ENCODE data around the gene ATP4B.

The ATP4B gene

DNA sequence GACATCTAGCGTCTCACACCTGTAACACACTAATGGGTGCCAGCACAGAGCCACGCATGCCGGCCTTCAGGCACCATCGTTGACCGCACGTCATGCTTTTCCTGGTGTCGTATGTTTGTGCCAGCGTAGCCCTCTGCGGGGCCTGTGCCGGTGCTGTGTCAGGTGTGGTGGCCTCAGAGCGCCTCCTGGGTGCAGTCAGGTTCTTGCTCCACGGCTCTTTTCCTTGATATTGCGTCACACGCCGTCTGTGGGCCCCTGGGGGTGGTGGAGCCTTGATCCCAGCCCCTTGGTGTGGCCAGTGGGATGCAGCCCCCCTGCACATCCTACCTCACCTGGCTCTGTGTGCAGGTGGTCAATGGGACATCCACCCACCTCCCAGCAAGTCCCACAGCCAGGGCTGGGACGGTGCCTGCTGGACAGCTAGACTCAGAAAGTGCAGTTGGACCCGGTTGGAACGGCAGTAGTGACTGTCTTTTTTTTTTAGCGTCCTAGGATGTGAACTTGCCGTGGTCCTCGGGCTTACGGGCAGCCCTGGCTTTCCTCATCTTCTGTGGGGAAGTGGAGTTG is 48.9 kb downstream of the ATP4B start:
- TF ChIP-seq, protein P1, sequence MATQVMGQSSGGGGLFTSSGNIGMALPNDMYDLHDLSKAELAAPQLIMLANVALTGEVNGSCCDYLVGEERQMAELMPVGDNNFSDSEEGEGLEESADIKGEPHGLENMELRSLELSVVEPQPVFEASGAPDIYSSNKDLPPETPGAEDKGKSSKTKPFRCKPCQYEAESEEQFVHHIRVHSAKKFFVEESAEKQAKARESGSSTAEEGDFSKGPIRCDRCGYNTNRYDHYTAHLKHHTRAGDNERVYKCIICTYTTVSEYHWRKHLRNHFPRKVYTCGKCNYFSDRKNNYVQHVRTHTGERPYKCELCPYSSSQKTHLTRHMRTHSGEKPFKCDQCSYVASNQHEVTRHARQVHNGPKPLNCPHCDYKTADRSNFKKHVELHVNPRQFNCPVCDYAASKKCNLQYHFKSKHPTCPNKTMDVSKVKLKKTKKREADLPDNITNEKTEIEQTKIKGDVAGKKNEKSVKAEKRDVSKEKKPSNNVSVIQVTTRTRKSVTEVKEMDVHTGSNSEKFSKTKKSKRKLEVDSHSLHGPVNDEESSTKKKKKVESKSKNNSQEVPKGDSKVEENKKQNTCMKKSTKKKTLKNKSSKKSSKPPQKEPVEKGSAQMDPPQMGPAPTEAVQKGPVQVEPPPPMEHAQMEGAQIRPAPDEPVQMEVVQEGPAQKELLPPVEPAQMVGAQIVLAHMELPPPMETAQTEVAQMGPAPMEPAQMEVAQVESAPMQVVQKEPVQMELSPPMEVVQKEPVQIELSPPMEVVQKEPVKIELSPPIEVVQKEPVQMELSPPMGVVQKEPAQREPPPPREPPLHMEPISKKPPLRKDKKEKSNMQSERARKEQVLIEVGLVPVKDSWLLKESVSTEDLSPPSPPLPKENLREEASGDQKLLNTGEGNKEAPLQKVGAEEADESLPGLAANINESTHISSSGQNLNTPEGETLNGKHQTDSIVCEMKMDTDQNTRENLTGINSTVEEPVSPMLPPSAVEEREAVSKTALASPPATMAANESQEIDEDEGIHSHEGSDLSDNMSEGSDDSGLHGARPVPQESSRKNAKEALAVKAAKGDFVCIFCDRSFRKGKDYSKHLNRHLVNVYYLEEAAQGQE (IDR thresholded peaks at IDR 0.05; ENCODE audit: insufficient replicate concordance, low read depth) = no peak
- TF ChIP-seq, protein P2, sequence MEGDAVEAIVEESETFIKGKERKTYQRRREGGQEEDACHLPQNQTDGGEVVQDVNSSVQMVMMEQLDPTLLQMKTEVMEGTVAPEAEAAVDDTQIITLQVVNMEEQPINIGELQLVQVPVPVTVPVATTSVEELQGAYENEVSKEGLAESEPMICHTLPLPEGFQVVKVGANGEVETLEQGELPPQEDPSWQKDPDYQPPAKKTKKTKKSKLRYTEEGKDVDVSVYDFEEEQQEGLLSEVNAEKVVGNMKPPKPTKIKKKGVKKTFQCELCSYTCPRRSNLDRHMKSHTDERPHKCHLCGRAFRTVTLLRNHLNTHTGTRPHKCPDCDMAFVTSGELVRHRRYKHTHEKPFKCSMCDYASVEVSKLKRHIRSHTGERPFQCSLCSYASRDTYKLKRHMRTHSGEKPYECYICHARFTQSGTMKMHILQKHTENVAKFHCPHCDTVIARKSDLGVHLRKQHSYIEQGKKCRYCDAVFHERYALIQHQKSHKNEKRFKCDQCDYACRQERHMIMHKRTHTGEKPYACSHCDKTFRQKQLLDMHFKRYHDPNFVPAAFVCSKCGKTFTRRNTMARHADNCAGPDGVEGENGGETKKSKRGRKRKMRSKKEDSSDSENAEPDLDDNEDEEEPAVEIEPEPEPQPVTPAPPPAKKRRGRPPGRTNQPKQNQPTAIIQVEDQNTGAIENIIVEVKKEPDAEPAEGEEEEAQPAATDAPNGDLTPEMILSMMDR (IDR thresholded peaks at IDR 0.05; ENCODE audit: insufficient read depth, low read length) = no peak
- TF ChIP-seq GABPA (IDR thresholded peaks at IDR 0.05; ENCODE audit: low read depth) = no peak
- no peak; the same call in 1 of the 2 replicates for TF ChIP-seq POLR2AphosphoS5 (IDR thresholded peaks at IDR 0.05; ENCODE audit: low read depth)
- no peak for TF ChIP-seq SPI1 (IDR thresholded peaks at IDR 0.05; ENCODE audit: borderline replicate concordance, low read depth)
- no peak for DNase-seq (ENCODE audit: low read depth in 1 of 2, low spot score in 1 of 2)
- H3K27ac ChIP-seq (replicated peaks) = peak overlapping the region; percentile 70; the same call in 1 of the 2 replicates
- no peak overlapping the region for H3K4me3 ChIP-seq (replicated peaks; ENCODE audit: insufficient read depth, low read length)
- no peaks in the 10 kb centered on the region for H3K27me3 ChIP-seq (ENCODE audit: insufficient read depth, poor library complexity, severe bottlenecking)

DNA sequence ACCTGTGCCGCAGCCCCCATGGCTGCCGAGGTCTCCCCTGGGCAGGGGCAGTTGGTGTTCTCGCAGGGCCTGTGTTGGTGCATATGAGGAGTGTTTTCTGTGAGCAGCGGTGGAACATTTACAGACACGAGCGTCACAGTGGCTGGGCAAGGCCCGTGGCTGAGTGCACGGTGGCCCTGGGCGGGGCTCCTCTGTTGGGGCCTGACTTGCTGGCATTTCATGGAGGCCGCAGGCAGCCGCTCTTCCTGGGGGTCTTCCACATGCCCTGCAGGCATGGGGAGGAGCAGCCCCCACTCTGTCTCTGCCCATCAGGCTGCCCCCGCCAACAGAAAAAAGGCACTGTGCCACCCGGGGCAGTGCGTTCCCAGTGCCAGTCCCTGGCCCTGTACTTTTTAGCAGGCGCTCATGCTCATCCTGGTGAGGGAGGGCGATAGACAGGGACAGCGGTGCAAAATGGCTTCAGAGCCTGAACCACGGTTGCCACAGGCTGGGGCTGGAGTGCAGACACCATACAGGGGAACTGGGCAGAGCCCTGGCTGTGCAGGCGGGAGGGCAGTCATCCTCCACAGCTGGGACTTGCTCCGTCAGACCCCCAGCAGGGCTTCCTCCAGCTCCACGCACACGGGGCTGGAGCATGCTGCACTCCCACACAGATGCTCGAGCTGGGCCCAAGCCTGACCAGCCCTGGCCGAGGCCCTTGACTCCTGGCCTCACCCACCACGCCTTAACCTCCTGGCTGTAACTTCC is 49.9 kb downstream of the ATP4B start:
- H3K27ac ChIP-seq (replicated peaks) = peak overlapping the region; percentile 70
- no peak for DNase-seq (ENCODE audit: low read depth in 1 of 2, low spot score in 1 of 2)
- no peak overlapping the region for H3K4me3 ChIP-seq (replicated peaks; ENCODE audit: insufficient read depth, low read length)
- TF ChIP-seq POLR2AphosphoS5 (IDR thresholded peaks at IDR 0.05; ENCODE audit: low read depth) (0 out of 2 replicates have a peak, but pooled peaks have one; percentile 2), SPI1 (IDR thresholded peaks at IDR 0.05; ENCODE audit: borderline replicate concordance, low read depth) (no peak)
- H3K27me3 ChIP-seq (ENCODE audit: insufficient read depth, poor library complexity, severe bottlenecking) = no peaks in the 10 kb centered on the region

DNA sequence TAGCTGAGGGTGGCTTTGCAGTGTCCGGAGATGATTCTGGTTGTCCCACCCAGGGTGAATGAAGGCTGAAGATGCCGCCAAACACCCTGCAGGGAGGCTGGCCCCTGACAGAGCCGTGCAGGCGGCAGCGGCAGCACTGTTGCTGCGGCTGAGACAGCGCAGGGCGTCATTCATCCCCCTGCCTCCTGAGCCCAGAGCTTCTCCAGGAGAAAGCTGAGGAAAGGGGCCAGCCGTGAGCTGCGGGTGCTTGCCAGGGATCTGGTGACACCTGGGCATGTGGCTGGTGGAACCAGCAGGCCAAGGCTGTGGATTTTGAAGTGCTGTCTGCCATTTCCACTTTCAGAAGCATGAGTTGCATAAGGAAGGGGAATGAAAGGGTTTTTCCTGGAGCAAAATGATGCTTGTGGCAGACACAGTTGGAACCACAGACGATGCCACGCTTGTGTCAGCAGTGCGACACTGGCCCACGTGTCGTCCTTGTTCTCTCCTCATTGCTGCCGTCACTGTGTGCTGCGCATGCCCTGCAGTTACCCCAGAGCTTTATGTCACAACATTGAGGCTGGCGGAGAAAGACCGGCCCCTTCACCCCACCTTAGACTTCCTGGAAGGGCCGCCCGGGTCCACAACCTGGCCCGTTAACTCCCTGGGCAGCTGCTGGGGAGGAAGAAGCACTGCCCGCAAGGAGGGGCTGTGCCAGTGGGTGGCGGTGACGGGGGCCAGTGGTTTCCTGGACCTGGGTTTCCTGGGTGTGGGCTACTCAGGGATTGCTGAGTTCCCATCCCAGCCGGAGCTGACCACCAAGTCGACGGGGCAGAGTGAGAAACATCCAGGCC is 50.7 kb downstream of the ATP4B start:
- H3K4me3 ChIP-seq (replicated peaks; ENCODE audit: insufficient read depth, low read length) = no peak overlapping the region
- H3K27me3 ChIP-seq (ENCODE audit: insufficient read depth, poor library complexity, severe bottlenecking) = no peaks in the 10 kb centered on the region
- peak overlapping the region; percentile 70 for H3K27ac ChIP-seq (replicated peaks)
- peak; percentile 53; the same call in 1 of the 2 replicates for TF ChIP-seq POLR2AphosphoS5 (IDR thresholded peaks at IDR 0.05; ENCODE audit: low read depth)
- TF ChIP-seq GABPA (IDR thresholded peaks at IDR 0.05; ENCODE audit: low read depth) = no peak
- peak; percentile 17; the same call in 1 of the 2 replicates for TF ChIP-seq SPI1 (IDR thresholded peaks at IDR 0.05; ENCODE audit: borderline replicate concordance, low read depth)
- peak; percentile 53 to 96 for DNase-seq (ENCODE audit: low read depth in 1 of 2, low spot score in 1 of 2)

DNA sequence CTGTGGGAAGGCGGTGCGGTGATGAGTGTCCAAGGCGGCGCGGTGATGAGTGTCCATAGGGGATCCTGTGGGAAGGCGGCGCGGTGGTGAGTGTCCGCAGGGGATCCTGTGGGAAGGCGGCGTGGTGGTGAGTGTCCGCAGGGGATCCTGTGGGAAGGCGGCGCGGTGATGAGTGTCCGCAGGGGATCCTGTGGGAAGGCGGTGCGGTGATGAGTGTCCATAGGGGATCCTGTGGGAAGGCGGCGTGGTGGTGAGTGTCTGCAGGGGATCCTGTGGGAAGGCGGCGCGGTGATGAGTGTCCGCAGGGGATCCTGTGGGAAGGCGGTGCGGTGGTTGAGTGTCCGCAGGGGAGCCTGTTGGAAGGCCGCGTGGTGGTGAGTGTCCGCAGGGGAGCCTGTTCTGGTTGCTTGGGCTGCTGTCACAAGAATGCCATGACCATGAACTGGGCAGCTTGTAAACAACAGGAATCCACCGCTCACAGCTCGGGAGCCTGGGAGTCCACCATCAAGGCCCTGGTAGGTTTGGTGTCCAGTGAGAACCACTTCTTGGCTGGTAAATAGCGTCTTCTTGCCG is 52.0 kb downstream of the ATP4B start:
- TF ChIP-seq, protein P1 (IDR thresholded peaks at IDR 0.05; ENCODE audit: insufficient replicate concordance, low read depth) = no peak
- TF ChIP-seq, protein P2 (IDR thresholded peaks at IDR 0.05; ENCODE audit: insufficient read depth, low read length) = no peak
- no peak for TF ChIP-seq POLR2AphosphoS5 (IDR thresholded peaks at IDR 0.05; ENCODE audit: low read depth)
- TF ChIP-seq GABPA (IDR thresholded peaks at IDR 0.05; ENCODE audit: low read depth) = no peak
- no peak for TF ChIP-seq SPI1 (IDR thresholded peaks at IDR 0.05; ENCODE audit: borderline replicate concordance, low read depth)
- DNase-seq (ENCODE audit: low read depth in 1 of 2, low spot score in 1 of 2) = no peak
- peak overlapping the region; percentile 70 for H3K27ac ChIP-seq (replicated peaks)
- H3K4me3 ChIP-seq (replicated peaks; ENCODE audit: insufficient read depth, low read length) = no peak overlapping the region
- H3K27me3 ChIP-seq (ENCODE audit: insufficient read depth, poor library complexity, severe bottlenecking) = no peaks in the 10 kb centered on the region

Data from HL-60 (cell line).